Fibroblast of skin of left biceps (primary cell): ENCODE measurements around the gene IFNA21.
"Not testable (repeated sequence)": the region's sequence is repeated elsewhere in the genome, so short reads cannot be mapped to it uniquely, and the experiment has no call there.

Experiments used
- DNase-seq, 2 experiments: peaks; one replicate each; pipeline ENCODE4 v3.0.0-alpha.2; 2013; ENCODE audit warnings: low read depth in 2 of 2

The IFNA21 gene

DNA sequence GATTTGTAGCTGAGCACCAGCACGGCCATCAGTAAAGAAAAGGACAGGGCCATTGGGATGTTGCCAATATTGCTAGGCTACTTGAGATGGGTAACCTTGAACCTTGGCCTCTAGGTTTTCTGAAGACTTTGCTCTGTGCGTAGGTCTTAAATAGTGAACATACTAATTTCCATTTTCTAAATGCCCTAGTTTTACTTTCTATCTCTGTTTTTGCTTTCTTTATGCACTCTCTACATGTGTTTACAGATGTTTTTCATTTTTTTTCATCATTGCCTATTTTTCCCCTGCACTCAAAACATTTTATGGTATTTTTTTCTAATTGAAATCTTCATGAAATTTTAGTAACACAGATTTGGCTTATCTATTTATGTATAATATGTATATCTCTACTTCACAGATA lies at the start of gene IFNA21:
Gene IFNA21 (minus strand): TSS at position 101 of the 400 bp plus-strand sequence. CDS start 48 bp downstream, at position 53.
- DNase-seq, result not testable (repeated sequence)

DNA sequence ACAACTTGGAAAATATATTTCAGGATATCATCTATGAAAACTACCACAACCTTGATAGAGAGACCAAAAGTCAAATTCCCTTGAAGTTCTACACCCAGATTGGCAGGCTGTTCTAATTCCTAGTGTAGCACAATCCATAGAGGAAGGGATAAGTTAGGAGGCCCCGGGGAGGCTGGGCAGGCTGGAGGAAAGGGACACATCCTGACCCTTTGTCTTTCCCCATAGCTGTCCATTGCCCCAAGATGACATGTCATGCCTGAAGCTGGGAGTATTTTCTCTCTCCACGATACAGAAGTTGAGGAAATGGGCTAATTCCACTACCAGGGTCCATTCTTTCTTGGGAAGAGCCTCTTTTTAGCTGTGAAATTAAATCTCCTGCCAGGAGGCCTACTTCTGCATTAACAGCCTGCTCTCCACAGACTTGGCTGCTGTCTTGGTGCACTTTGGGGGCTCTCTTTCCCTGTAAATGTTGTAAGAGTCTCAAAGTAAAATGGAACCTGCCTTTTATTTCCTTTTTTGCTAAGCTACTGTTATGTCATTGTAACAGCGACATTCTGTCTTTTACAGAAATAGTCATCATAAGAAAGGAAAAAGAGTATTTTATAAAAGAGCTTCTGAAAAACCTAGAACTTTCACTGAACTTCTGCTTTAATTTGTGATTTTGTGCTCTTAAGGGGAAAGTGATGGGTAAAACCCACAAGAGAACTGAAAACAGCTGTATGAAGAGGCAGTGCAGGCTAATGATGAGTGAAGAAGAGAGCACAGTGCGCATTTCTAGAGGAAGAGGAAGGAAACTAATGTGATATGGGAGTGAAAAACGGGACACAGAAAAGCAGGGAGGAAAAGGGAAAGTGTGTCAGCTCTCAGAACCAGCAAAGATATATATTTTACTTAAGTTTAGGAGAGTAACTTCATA lies 47.2 kb upstream of the IFNA21 start:
- DNase-seq, result not testable (repeated sequence)

DNA sequence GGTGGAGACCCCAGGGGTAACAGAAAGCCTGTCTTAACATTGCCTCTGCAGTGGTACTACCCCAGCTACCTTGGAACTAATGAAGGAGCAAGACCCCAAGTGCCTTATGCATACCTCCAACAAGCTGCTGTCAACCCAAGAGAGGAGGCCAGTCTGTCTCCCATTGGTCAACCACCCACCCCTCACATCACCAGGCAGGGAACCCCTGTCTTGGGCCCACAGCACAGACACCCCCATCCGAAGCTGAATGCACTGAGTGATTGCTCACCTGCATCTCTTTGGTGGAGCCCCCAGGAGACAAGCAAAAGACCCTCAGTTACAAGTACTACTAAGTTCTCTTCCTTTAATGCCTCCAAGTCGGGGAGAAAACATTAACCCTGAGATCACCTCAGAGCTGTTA lies 45.7 kb upstream of the IFNA21 start:
- not testable (repeated sequence) for DNase-seq

DNA sequence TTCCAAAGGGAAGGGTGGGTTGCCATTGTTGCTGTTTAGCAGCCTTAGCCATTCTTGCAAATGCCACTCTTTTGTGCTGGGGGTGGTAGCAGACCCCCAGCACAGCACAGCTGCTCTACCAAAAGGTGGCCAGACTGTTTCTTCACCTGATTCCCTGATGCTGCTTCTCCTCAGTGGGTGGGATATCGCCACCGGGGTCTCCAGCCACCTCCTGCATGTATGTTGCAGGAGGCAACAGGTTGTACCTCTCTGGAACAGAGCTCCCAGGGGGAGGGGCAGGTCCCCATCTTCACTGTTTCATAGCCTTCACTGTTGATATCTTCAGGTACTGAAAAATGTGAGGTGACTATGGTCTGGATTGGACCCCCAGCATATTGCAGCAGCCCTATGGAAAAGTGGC lies 44.3 kb upstream of the IFNA21 start:
- DNase-seq, result not testable (repeated sequence)

DNA sequence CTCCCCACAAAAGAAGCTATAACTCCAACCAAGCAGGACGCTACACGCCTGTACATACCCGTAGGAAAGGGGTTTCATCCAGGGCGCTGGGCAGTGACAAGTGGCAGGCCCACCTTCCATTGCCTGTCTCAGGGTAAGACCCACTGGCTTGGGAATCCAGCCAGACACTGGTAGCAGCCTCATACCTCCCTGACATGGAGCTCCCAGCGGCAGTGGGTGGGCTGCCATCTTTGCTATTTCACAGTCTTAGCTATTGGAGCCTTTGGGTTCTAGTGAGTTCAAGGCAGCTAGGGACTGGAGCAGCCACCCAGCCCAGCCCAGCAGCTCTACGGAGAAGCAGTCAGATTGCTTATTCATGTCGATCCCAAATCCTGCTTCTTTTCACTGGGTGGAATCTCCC lies 43.9 kb upstream of the IFNA21 start:
- no peak for DNase-seq

DNA sequence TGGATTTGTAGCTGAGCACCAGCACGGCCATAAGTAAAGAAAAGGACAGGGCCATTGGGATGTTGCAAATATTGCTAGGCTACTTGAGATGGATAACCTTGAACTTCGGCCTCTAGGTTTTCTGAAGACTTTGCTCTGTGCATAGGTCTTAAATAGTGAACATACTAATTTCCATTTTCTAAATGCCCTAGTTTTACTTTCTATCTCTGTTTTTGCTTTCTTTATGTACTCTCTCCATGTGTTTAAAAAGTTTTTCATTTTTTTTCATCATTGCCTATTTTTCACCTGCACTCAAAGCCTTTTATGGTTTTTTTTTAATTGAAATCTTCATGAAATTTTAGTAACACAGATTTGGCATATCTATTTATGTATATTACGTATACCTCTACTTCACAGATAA lies 40.6 kb upstream of the IFNA21 start, which contains the start of gene IFNA10:
Gene IFNA10 (minus strand): TSS at position 101 of the 400 bp plus-strand sequence. CDS start 46 bp downstream, at position 55.
- not testable (repeated sequence) for DNase-seq

DNA sequence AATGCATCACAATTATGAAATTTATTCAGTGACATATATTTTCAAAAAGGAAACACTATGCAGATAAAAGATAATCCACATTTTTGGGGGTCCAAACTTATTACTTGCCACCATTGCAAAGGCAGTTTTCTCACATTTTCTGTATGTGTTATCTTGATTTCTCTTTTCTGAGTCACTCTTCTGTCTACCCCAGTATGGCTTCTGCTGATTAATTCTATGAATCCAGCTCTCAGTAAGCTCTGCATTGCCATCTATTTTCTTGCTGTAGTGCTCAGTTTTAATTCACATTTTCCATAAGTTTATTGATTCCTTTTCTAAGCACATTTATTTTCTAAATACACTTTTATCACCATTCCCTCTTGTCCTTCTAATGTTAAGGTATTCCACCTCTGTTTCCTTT lies 38.7 kb upstream of the IFNA21 start:
- DNase-seq, result no peak

DNA sequence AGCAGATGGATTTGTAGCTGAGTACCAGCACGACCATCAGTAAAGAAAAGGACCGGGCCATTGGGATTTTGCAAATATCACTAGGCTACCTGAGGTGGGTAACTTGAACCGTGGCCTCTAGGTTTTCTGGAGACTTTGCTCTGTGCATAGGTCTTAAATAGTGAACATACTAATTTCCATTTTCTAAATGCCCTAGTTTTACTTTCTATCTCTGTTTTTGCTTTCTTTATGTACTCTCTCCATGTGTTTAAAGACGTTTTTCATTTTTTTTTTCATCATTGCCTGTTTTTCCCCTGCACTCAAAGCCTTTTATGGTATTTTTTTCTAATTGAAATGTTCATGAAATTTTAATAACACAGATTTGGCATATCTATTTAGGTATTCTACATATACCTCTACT lies 35.6 kb upstream of the IFNA21 start, which contains the start of gene IFNA7:
Gene IFNA7 (minus strand): TSS at position 101 of the 400 bp plus-strand sequence. CDS start 40 bp downstream, at position 61.
- DNase-seq, result not testable (repeated sequence)

DNA sequence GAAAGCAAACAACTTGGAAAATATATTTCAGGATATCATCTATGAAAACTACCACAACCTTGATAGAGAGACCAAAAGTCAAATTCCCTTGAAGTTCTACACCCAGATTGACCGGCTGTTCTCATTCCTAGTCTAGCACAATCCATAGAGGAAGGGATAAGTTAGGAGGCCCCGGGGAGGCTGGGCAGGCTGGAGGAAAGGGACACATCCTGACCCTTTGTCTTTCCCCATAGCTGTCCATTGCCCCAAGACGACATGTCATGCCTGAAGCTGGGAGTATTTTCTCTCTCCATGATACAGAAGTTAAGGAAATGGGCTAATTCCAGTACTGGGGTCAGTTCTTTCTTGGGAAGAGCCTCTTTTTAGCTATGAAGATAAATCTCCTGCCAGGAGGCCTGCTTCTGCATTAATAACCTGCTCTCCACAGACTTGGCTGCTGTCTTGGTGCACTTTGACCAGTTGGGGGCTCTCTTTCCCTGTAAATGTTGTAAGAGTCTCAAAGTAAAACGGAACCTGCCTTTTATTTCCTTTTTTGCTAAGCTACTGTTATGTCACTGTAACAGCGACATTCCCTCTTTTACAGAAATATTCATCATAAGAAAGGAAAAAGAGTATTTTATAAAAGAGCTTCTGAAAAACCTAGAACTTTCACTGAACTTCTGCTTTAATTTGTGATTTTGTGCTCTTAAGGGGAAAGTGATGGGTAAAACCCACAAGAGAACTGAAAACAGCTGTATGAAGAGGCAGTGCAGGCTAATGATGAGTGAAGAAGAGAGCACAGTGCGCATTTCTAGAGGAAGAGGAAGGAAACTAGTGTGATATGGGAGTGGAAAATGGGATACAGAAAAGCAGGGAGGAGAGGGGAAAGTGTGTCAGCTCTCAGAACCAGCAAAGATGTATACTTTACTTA lies 28.7 kb upstream of the IFNA21 start:
- DNase-seq, result not testable (repeated sequence)

DNA sequence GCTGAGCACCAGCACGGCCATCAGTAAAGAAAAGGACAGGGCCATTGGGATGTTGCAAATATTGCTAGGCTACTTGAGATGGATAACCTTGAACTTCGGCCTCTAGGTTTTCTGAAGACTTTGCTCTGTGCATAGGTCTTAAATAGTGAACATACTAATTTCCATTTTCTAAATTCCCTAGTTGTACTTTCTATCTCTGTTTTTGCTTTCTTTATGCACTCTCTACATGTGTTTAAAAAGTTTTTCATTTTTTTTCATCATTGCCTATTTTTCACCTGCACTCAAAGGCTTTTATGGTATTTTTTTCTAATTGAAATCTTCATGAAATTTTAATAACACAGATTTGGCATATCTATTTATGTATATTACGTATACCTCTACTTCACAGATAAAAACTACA lies 21.0 kb upstream of the IFNA21 start, which contains the start of gene IFNA4:
Gene IFNA4 (minus strand): TSS at position 101 of the 400 bp plus-strand sequence. CDS start 56 bp downstream, at position 45.
- DNase-seq, result not testable (repeated sequence)

DNA sequence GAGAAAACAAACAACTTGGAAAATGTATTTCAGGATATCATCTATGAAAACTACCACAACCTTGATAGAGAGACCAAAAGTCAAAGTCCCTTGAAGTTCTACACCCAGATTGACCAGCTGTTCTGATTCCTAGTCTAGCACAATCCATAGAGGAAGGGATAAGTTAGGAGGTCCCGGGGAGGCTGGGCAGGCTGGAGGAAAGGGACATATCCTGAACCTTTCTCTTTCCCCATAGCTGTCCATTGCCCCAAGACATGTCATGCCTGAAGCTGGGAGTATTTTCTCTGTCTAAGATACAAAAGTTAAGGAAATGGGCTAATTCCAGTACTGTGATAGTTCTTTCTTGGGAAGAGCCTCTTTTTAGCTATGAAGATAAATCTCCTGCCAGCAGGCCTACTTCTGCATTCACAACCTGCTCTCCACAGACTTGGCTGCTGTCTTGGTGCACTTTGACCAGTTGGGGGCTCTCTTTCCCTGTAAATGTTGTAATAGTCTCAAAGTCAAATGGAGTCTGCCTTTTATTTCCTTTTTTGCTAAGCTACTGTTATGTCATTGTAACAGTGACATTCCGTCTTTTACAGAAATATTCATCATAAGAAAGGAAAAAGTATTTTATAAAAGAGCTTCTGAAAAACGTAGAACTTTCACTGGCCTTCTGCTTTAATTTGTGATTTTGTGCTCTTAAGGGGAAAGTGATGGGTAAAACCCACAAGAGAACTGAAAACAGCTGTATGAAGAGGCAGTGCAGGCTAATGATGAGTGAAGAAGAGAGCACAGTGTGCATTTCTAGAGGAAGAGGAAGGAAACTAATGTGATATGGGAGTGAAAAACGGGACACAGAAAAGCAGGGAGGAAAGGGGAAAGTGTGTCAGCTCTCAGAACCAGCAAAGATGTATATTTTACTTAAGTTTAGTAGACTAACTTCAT lies 16.6 kb upstream of the IFNA21 start:
- not testable (repeated sequence) for DNase-seq

DNA sequence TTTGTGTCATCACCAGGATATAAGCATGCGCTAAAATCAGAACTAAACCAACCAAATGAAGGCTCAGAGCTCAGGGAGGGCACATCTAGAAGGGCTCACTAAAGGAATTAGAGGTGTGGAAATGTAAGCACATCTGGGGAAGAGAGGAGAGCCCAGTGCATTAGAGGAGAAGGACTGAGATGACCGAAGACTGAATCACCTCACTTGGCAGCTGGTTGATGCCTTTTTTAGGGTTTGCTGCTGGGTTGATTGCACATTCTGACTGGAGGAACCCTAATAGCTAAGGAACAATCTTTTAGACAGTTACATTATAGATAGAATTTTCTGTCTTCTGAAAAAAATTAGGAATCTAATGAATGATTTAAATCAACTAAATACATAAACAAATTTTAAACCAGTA lies 8.2 kb upstream of the IFNA21 start:
- no peak for DNase-seq

DNA sequence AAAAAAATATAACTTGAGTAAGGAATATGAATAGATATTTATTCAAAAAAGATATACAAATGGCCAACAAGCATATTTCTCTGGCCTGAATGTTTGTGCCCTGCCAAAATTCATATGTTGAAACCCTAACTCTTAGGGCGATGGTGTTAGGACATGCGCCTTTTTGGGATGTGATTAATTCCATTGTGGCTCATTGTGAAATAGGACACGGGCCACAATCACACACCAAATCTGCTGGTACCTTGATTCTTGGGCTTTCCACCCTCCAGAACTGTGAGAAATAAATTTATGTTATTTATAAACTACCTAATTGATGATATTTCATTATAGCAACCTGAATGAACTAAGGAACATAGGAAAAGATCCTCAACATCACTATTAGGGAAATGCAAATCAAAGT lies 5.7 kb upstream of the IFNA21 start:
- no peak for DNase-seq

DNA sequence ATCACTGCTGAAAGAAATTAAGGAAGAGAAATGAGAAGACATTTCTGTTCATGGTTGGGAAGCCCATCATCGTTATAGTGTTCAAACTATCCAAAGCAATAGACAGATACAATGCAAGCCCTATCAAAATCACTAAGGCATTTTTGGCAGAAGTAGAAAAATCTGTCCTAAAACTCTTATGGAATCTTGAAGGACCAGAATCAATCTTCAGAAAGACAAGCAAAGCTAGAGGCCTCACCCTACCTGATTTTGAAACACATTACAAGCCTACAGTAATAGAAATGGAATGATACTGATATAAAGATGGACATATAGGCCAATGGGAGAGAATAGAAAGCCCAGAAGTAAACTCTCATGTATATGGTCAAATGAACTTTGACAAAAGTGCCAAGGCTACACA lies 4.9 kb upstream of the IFNA21 start:
- no peak for DNase-seq

DNA sequence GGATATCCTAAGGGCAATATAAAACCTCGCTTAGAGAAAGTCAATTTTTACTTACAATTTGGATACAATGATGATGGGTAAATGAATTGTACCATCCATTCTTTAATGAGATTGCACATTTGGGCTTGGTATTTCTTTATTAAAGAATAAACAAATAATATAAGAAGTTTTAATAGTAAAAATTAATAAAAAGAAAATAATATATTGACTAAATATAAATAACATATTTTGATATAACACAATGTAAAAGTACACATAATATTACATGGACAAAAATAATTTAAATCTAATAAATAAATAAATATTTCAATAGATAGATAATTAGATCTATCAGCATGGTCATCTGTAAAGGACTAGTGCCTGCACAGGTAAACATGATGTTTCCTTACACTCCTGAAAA lies 944 bp downstream of the IFNA21 start:
- no peak for DNase-seq

DNA sequence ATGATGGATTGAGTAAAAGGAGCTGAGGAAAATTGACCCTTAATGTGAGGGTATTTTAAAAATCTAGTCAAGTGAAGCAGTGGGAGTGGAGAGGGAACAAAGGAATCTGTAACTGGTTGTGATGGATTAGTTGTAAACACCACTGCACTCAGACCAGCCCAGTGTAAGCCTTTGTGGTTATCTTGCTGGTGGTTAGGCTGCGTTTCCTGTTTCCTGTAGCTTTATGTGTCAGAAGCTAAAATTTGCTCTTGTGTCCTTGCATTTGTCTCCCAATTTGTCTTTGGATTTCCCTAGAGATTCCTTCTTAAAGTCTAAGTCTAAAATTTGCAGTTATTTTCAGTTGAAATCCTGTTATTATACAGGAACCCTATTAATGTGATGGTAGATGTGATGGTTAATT lies 6.3 kb downstream of the IFNA21 start:
- no peak for DNase-seq

DNA sequence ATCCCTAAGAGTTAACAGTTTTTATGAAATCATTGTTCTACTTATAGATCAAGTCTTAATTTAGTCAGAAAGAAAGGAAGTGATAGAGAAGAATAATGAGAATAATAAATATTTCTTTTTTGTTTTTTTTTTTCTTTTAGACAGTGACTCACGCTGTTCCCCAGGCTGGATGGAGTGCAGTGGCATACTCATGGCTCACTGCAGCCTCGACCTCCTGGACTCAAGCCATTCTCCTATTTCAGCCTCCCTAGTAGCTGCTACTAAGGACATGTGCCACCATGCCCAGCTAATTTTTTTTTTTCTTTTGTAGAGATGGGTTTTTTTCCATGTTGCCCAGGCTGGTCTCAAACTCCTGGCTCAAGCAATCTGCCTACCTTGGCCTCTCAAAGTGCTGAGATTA lies 11.0 kb downstream of the IFNA21 start:
- no peak for DNase-seq

DNA sequence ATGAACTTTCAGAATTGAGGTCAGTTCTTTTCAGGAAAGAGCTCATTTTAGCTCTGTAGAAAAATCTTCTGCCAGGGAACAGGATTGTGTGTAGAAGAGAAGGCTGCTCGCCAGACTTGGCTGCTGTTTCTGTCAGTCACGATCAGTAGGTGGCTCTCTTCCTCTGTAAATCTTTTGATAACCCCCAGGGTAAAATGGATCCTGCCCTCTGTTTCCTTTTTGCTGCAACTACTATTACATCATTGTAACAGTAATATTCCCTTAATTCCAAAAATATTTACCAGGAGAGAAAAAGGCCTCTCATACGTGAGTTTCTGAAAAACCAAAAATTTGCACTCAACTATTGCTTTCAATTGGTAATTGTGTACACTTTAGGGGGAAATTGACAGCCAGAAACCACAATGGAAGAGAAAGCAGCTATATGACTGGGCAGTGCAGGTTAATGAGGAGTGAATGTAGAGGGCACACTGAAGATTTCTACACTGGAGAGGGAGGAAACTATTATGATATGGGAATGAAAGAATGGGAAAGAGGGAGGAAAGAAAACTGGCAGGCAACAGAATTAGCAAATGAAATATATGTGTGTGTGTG lies 12.3 kb downstream of the IFNA21 start:
- no peak for DNase-seq

DNA sequence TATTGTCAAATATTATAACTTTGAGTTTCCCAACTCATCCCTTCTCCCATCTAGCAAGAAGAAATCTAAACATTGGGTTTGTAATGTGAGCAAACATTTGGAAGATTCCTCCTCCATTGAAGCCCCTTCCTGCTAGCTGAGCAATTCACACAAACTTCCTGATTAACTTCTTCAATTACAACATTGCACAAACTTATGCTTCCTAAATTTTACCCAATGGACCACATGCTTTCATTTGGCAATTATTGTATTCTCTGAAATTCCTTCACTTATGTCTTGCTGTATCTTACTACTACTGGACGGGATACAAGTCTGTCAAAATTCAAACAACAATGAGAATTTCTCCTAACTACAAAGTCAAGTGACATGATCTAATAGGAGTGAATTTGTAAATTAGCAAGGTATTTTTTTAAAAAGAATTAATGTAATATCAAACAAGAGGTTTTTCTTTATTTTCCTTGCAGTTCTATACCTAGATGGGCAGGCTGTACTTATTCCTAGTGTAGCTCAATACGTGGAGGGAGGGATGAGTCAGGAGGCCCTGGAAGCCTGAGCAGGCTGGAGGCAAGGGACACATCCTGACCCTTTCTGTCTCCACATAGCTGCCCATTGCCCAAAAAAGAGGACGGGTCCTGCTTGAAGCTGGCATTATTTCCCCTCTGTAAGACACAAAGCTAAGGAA lies 13.0 kb downstream of the IFNA21 start:
- no peak for DNase-seq

DNA sequence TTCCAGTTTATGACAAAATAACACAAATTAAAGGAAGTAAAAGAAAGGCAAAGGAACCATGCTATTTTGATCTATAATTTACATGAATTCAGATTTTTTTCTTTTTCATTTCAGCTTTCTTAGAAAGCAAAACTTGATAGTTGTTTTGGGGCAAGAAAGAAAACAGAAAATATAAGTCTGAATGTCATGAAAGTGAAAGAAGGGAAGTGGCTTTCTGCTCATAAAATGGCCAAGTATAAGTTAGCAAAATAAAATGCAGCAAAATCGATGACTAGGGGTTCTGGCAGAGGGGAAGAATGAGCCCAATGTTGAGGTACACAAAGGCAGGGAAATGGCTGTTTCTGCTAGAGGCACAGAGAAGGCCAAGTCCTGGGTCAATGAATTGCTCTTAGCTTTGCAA lies 21.9 kb downstream of the IFNA21 start:
- no peak for DNase-seq
